Measurements from ENCODE around the gene PTPRM.

DNA sequence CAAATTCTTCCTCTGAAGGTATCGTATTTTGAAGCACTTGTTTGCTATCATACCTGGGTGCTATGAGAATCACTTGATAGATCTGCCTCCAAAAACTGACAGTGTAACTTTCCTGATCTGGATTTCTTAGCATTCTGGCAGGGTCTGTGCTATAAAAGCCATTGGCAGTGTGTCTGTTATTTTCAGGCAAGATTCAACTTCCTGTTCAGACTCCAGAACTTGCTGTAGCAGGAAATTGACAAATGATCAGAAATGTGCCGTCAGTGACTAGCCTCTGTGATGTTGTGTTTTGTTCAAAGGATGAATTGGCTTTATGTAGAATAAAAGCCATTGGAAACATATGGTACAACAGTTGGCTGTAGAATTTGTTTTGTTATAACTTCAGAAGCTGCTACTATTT, 273.3 kb downstream of the PTPRM start:
- TF ChIP-seq, protein P1, sequence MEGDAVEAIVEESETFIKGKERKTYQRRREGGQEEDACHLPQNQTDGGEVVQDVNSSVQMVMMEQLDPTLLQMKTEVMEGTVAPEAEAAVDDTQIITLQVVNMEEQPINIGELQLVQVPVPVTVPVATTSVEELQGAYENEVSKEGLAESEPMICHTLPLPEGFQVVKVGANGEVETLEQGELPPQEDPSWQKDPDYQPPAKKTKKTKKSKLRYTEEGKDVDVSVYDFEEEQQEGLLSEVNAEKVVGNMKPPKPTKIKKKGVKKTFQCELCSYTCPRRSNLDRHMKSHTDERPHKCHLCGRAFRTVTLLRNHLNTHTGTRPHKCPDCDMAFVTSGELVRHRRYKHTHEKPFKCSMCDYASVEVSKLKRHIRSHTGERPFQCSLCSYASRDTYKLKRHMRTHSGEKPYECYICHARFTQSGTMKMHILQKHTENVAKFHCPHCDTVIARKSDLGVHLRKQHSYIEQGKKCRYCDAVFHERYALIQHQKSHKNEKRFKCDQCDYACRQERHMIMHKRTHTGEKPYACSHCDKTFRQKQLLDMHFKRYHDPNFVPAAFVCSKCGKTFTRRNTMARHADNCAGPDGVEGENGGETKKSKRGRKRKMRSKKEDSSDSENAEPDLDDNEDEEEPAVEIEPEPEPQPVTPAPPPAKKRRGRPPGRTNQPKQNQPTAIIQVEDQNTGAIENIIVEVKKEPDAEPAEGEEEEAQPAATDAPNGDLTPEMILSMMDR (conservative IDR thresholded peaks at IDR 0.05; ENCODE audit: low read depth in 2 of 2): no peak
- TF ChIP-seq POLR2AphosphoS5 (IDR thresholded peaks at IDR 0.05; ENCODE audit: low read depth) (no peak), EZH2 (IDR thresholded peaks at IDR 0.05; ENCODE audit: low read depth, unreplicated experiment) (no peak), NANOG (IDR thresholded peaks at IDR 0.05; ENCODE audit: borderline replicate concordance) (no peak), CREB1 (CRISPR knock-in tag; IDR thresholded peaks at IDR 0.05; ENCODE audit: low read depth) (no peak), EZH2phosphoT487 (IDR thresholded peaks at IDR 0.05; ENCODE audit: unreplicated experiment) (no peak), STAT1 (IDR thresholded peaks at IDR 0.05; ENCODE audit: unreplicated experiment) (no peak)
- TF ChIP-seq, protein P2, sequence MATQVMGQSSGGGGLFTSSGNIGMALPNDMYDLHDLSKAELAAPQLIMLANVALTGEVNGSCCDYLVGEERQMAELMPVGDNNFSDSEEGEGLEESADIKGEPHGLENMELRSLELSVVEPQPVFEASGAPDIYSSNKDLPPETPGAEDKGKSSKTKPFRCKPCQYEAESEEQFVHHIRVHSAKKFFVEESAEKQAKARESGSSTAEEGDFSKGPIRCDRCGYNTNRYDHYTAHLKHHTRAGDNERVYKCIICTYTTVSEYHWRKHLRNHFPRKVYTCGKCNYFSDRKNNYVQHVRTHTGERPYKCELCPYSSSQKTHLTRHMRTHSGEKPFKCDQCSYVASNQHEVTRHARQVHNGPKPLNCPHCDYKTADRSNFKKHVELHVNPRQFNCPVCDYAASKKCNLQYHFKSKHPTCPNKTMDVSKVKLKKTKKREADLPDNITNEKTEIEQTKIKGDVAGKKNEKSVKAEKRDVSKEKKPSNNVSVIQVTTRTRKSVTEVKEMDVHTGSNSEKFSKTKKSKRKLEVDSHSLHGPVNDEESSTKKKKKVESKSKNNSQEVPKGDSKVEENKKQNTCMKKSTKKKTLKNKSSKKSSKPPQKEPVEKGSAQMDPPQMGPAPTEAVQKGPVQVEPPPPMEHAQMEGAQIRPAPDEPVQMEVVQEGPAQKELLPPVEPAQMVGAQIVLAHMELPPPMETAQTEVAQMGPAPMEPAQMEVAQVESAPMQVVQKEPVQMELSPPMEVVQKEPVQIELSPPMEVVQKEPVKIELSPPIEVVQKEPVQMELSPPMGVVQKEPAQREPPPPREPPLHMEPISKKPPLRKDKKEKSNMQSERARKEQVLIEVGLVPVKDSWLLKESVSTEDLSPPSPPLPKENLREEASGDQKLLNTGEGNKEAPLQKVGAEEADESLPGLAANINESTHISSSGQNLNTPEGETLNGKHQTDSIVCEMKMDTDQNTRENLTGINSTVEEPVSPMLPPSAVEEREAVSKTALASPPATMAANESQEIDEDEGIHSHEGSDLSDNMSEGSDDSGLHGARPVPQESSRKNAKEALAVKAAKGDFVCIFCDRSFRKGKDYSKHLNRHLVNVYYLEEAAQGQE (IDR thresholded peaks at IDR 0.05; ENCODE audit: unreplicated experiment): no peak
- TF ChIP-seq, protein P3, sequence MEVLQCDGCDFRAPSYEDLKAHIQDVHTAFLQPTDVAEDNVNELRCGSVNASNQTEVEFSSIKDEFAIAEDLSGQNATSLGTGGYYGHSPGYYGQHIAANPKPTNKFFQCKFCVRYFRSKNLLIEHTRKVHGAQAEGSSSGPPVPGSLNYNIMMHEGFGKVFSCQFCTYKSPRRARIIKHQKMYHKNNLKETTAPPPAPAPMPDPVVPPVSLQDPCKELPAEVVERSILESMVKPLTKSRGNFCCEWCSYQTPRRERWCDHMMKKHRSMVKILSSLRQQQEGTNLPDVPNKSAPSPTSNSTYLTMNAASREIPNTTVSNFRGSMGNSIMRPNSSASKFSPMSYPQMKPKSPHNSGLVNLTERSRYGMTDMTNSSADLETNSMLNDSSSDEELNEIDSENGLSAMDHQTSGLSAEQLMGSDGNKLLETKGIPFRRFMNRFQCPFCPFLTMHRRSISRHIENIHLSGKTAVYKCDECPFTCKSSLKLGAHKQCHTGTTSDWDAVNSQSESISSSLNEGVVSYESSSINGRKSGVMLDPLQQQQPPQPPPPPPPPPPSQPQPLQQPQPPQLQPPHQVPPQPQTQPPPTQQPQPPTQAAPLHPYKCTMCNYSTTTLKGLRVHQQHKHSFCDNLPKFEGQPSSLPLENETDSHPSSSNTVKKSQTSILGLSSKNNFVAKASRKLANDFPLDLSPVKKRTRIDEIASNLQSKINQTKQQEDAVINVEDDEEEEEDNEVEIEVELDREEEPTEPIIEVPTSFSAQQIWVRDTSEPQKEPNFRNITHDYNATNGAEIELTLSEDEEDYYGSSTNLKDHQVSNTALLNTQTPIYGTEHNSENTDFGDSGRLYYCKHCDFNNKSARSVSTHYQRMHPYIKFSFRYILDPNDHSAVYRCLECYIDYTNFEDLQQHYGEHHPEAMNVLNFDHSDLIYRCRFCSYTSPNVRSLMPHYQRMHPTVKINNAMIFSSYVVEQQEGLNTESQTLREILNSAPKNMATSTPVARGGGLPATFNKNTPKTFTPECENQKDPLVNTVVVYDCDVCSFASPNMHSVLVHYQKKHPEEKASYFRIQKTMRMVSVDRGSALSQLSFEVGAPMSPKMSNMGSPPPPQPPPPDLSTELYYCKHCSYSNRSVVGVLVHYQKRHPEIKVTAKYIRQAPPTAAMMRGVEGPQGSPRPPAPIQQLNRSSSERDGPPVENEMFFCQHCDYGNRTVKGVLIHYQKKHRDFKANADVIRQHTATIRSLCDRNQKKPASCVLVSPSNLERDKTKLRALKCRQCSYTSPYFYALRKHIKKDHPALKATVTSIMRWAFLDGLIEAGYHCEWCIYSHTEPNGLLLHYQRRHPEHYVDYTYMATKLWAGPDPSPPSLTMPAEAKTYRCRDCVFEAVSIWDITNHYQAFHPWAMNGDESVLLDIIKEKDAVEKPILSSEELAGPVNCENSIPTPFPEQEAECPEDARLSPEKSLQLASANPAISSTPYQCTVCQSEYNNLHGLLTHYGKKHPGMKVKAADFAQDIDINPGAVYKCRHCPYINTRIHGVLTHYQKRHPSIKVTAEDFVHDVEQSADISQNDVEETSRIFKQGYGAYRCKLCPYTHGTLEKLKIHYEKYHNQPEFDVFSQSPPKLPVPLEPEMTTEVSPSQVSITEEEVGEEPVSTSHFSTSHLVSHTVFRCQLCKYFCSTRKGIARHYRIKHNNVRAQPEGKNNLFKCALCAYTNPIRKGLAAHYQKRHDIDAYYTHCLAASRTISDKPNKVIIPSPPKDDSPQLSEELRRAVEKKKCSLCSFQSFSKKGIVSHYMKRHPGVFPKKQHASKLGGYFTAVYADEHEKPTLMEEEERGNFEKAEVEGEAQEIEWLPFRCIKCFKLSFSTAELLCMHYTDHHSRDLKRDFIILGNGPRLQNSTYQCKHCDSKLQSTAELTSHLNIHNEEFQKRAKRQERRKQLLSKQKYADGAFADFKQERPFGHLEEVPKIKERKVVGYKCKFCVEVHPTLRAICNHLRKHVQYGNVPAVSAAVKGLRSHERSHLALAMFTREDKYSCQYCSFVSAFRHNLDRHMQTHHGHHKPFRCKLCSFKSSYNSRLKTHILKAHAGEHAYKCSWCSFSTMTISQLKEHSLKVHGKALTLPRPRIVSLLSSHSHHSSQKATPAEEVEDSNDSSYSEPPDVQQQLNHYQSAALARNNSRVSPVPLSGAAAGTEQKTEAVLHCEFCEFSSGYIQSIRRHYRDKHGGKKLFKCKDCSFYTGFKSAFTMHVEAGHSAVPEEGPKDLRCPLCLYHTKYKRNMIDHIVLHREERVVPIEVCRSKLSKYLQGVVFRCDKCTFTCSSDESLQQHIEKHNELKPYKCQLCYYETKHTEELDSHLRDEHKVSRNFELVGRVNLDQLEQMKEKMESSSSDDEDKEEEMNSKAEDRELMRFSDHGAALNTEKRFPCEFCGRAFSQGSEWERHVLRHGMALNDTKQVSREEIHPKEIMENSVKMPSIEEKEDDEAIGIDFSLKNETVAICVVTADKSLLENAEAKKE (CRISPR knock-in tag; IDR thresholded peaks at IDR 0.05): no peak
